GM06990 (cell line): Measurements from ENCODE around the gene COL7A1.

Experiments
- DNase-seq: peaks from one replicate; pipeline ENCODE4 v3.0.0-alpha.2; 2011; ENCODE audit not compliant: insufficient read length; ENCODE audit errors: extremely low read depth
- H3K27me3 ChIP-seq: replicated peaks from 2 replicates; pipeline ENCODE4 v1.6.0; 2011; ENCODE audit warnings: low read length; ENCODE audit not compliant: control insufficient read depth, insufficient read depth
- H3K36me3 ChIP-seq: 2 replicates; pipeline ENCODE4 v1.5.1; 2011; ENCODE audit warnings: low read length; ENCODE audit not compliant: control insufficient read depth, insufficient read depth
- H3K4me3 ChIP-seq: replicated peaks from 2 replicates; pipeline ENCODE4 v1.5.1; 2011; ENCODE audit warnings: low read depth, mild to moderate bottlenecking, control low read depth, low read length
- TF ChIP-seq, protein P1 (sequence below): IDR thresholded peaks from 2 replicates; pipeline ENCODE4 v1.5.1; 2011; ENCODE audit warnings: low read length, control low read depth, mild to moderate bottlenecking, inconsistent platforms; ENCODE audit not compliant: insufficient read depth, poor library complexity, severe bottlenecking

Gene COL7A1

DNA sequence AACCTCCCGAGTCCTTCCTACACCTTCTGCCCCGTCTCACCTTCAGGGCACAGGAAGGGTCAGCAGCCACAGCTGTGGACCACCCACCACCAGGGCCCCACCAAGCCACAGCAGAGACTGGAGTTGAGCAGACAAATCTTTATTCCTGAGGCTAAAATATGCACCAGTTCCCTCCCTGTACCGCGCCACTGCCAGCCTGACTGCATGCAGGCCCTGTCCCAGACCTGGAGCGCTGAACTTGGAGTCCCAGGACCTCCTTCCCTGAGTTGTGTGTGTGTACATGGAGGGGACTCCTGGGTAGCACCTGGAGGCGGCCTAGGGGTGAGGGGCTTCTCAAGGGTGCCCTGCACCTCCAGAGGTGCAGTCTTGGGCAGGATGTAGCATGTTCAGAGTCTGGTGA lies 30.5 kb upstream of the COL7A1 start:
- DNase-seq: no peak
- H3K36me3 ChIP-seq: peaks cover 14% of the 10 kb centered on the region

DNA sequence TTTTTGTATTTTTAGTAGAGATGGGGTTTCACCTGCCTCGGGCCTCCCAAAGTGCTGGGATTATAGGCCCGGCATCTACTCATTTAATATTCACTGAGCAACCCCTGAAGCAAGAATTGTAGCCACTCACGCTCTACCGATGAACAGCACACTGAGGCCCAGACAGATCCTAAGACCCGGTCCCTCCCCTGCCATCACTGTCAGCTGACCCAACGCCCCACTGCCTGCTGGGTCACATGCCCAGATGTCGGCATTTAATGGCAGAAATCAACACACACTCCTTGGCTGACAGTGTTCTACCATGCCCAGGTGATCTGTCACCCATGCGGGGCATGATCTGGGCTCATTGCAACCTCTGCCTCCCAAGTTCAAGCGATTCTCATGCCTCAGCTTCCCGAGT lies 29.6 kb upstream of the COL7A1 start:
- TF ChIP-seq, protein P1, sequence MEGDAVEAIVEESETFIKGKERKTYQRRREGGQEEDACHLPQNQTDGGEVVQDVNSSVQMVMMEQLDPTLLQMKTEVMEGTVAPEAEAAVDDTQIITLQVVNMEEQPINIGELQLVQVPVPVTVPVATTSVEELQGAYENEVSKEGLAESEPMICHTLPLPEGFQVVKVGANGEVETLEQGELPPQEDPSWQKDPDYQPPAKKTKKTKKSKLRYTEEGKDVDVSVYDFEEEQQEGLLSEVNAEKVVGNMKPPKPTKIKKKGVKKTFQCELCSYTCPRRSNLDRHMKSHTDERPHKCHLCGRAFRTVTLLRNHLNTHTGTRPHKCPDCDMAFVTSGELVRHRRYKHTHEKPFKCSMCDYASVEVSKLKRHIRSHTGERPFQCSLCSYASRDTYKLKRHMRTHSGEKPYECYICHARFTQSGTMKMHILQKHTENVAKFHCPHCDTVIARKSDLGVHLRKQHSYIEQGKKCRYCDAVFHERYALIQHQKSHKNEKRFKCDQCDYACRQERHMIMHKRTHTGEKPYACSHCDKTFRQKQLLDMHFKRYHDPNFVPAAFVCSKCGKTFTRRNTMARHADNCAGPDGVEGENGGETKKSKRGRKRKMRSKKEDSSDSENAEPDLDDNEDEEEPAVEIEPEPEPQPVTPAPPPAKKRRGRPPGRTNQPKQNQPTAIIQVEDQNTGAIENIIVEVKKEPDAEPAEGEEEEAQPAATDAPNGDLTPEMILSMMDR: no peak
- no peak overlapping the region for H3K4me3 ChIP-seq
- DNase-seq: no peak
- H3K36me3 ChIP-seq: peaks cover 11% of the 10 kb centered on the region
- no peaks in the 10 kb centered on the region for H3K27me3 ChIP-seq

More for the DNA sequence above, 30.5 kb upstream of the COL7A1 start:
- H3K4me3 ChIP-seq: no peak overlapping the region
- TF ChIP-seq, protein P1: no peak
- no peaks in the 10 kb centered on the region for H3K27me3 ChIP-seq

DNA sequence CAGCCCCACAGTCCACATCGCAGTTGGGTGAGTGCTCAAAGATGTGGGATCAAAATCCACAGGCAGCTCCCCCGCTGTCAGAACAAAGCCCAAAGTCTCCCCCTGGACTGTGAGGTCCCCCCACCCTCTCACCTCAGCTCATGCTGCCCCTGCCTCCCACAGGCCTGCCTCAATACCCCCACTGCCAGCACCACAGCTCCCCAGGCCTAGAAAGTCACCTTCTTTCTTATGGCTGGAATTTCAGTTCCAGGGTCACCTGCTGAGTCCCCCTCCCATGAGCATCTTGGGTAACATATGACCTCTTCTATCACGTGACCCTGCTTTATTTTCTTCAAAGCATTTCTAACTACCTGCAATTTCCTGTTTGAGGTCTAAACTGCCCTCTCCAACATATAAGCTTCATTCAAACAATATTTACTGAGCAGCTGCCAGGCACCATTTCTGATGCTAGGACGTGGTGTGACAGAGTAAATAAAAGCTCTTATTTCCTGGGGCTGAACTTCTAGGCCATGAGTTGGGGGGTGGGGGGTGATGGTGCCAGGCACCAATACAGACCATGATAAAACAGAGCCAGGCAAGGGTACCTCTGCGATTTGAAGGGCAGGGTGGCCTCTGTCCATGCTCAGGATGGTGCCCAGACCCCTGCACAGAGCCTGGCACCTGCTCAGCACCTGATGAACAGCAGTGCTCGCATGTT lies 28.9 kb upstream of the COL7A1 start:
- peaks cover 8% of the 10 kb centered on the region for H3K36me3 ChIP-seq
- DNase-seq: no peak
- TF ChIP-seq, protein P1: no peak

DNA sequence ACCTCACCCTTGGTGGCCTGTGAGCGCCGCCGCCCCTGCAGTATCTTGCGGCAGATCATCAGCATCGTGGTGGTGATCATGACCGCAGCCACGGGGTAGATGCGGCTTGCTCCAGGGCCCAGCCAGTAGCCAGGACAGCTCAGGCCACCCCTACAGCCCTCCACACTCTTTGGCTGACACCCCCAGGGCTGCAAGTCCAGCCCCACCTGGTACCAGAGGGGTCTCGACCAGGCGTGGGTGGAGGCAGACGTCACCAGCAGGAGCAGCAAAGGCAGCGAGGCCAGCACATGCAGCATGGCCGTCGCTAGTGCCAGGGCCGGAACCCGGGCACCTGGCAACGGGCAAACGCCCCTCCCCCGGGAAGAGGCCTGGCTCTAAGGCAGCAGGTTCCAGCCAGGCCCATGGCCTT lies 26.3 kb upstream of the COL7A1 start, which contains the start of gene TMEM89:
Gene TMEM89, minus strand, starts transcription at position 309 of the 409 bp plus-strand sequence. Its CDS starts 13 bp downstream, at position 296.
- no peak within 1 kb of the TSS for H3K4me3 ChIP-seq

More for the DNA sequence above, 28.9 kb upstream of the COL7A1 start:
- Histone ChIP-seq H3K27me3 (no peaks in the 10 kb centered on the region), H3K4me3 (no peak overlapping the region)

DNA sequence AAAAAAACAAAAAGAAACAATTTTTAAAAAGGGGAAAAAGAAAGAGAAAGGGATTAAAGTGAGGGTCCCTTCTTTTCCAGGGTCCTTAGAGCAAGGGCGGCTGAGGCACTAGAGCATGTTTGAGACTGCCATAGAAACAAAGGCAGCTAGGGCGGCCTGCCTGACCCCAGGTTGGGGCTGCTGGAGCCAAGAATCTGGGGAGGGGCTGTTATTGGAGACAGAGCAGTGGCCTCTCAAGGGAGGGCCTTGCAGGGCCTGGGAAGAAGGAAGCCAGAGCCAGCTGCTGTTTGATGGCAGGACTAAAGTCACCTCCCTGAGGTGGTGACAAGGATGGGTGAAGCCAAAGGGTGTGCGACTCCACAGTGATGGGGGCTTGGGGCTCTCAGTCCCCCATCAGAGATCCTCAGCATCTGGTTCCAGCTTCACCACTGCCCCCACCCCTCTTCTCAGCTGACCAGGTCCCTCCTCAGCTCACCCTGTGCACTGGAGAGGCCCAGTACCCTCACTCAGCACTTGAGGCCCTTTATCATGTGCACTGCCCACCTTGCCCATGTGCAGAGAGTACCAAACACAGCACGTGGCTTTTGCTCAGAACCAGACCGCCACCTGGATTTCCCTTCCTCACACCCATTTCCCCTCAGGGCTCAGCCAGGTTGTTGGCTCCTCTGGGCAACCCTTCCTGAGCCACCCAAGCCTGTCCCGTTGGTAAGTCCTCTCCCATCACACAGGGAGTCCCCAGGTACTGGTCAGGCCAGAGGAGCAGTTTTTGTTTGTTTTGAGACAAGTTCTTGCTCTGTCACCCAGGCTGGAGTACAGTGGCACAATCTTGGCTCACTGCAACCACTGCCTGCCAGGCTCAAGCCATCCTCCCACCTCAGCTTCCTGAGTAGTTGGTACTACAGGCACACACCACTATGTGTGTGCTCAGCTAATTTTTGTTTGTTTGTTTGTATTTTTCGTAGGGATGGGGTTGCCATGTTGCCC lies 24.7 kb upstream of the COL7A1 start:
- H3K36me3 ChIP-seq: no peaks in the 10 kb centered on the region
- H3K27me3 ChIP-seq: no peaks in the 10 kb centered on the region
- no peak for DNase-seq
- H3K4me3 ChIP-seq: no peak overlapping the region
- TF ChIP-seq, protein P1: no peak

More for the DNA sequence above, 26.3 kb upstream of the COL7A1 start, which contains the start of gene TMEM89:
- no peaks in the 10 kb centered on the region for H3K27me3 ChIP-seq
- peaks cover 6% of the 10 kb centered on the region for H3K36me3 ChIP-seq
- no peak for DNase-seq
- TF ChIP-seq, protein P1: no peak
